ENCODE data around the gene THADA.

DNA sequence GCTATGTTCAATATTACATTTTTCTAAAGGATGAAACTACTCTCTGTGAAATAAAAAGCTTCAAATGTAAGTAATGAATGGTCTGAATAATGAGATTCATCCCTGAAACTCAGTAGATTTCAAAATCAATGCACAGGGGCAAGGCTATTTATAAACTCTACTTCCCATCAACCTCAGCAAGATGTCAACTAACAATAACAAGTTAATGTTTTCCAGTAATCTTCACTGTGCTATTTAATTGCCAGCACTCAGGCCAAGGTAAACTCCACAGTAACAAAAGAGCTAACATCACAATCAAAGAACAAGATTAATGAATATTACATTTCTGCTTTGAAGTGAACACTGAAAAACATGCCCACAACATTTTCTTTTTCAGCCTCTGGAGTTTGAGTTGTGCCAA, 225.1 kb downstream of the THADA start:
- TF ChIP-seq, protein P1, sequence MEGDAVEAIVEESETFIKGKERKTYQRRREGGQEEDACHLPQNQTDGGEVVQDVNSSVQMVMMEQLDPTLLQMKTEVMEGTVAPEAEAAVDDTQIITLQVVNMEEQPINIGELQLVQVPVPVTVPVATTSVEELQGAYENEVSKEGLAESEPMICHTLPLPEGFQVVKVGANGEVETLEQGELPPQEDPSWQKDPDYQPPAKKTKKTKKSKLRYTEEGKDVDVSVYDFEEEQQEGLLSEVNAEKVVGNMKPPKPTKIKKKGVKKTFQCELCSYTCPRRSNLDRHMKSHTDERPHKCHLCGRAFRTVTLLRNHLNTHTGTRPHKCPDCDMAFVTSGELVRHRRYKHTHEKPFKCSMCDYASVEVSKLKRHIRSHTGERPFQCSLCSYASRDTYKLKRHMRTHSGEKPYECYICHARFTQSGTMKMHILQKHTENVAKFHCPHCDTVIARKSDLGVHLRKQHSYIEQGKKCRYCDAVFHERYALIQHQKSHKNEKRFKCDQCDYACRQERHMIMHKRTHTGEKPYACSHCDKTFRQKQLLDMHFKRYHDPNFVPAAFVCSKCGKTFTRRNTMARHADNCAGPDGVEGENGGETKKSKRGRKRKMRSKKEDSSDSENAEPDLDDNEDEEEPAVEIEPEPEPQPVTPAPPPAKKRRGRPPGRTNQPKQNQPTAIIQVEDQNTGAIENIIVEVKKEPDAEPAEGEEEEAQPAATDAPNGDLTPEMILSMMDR (IDR thresholded peaks at IDR 0.05; ENCODE audit: low read length) = no peak
- TF ChIP-seq EZH2 (IDR thresholded peaks at IDR 0.05; ENCODE audit: borderline replicate concordance, low read length) = no peak
